ENCODE data around the gene HOXC5.

Gene HOXC5

GRCh38 chr12:54025499-54026405 is 7.1 kb upstream of the HOXC5 start:
- Histone ChIP-seq H2AFZ (ENCODE audit: low read depth, low read length) (no peak overlapping the region), H3K9me3 (ENCODE audit: low read length) (no peaks in the 10 kb centered on the region), H3K27me3 (ENCODE audit: insufficient read depth, low read length) (peaks cover 96% of the 10 kb centered on the region), H3K4me1 (ENCODE audit: insufficient read depth, low read length) (no peaks in the 10 kb centered on the region), H3K4me3 (ENCODE audit: low read length) (no peak overlapping the region), H3K36me3 (ENCODE audit: insufficient read depth, low read length) (no peaks in the 10 kb centered on the region)

- no peaks in the 10 kb centered on the region for H3K4me1 ChIP-seq (ENCODE audit: insufficient read depth, low read length)
- H2AFZ ChIP-seq (ENCODE audit: low read depth, low read length), result no peak overlapping the region
- peaks cover 96% of the 10 kb centered on the region for H3K27me3 ChIP-seq (ENCODE audit: insufficient read depth, low read length)
- no peaks in the 10 kb centered on the region for H3K36me3 ChIP-seq (ENCODE audit: insufficient read depth, low read length)
- no peak overlapping the region for H3K4me3 ChIP-seq (ENCODE audit: low read length)
- H3K9me3 ChIP-seq (ENCODE audit: low read length), result no peaks in the 10 kb centered on the region
These were observed 6.0 kb upstream of the HOXC5 start for GRCh38 chr12:54026640-54027441.

DNA sequence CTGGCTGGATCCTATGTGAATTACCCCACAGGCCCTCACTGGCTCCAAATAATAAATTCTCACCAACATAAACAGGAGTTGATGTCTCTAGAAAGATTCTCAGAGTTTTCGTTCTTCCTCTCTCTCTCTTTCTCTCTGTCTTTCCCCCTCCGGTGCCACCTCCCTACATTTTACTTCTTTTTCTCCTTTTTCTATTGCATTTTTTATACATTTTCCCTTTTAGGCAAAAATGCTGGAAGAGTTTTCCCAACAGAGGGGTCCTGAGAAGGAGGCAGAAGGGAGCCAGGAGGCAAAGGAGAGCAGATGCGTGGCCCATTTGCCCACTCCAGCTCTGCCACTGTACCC is 5.4 kb upstream of the HOXC5 start:
- Histone ChIP-seq H3K4me1 (ENCODE audit: insufficient read depth, low read length) (no peaks in the 10 kb centered on the region), H3K36me3 (ENCODE audit: insufficient read depth, low read length) (no peaks in the 10 kb centered on the region), H2AFZ (ENCODE audit: low read depth, low read length) (no peak overlapping the region), H3K4me3 (ENCODE audit: low read length) (no peak overlapping the region), H3K27me3 (ENCODE audit: insufficient read depth, low read length) (peaks cover 96% of the 10 kb centered on the region), H3K9me3 (ENCODE audit: low read length) (no peaks in the 10 kb centered on the region)

GRCh38 chr12:54028314-54029201 is 4.3 kb upstream of the HOXC5 start, which contains the start of gene HOXC6:
HOXC6 (plus strand) TSS chr12:54028440; CDS start chr12:54028522, 82 bp downstream.
- Histone ChIP-seq H3K4me1 (ENCODE audit: insufficient read depth, low read length) (no peaks in the 10 kb centered on the region), H3K4me3 (ENCODE audit: low read length) (no peak within 1 kb of the TSS), H3K9me3 (ENCODE audit: low read length) (peaks cover 2% of the 10 kb centered on the region), H3K36me3 (ENCODE audit: insufficient read depth, low read length) (no peaks in the 10 kb centered on the region), H3K27me3 (ENCODE audit: insufficient read depth, low read length) (peaks cover 96% of the 10 kb centered on the region), H2AFZ (ENCODE audit: low read depth, low read length) (no peak within 1 kb of the TSS)

DNA sequence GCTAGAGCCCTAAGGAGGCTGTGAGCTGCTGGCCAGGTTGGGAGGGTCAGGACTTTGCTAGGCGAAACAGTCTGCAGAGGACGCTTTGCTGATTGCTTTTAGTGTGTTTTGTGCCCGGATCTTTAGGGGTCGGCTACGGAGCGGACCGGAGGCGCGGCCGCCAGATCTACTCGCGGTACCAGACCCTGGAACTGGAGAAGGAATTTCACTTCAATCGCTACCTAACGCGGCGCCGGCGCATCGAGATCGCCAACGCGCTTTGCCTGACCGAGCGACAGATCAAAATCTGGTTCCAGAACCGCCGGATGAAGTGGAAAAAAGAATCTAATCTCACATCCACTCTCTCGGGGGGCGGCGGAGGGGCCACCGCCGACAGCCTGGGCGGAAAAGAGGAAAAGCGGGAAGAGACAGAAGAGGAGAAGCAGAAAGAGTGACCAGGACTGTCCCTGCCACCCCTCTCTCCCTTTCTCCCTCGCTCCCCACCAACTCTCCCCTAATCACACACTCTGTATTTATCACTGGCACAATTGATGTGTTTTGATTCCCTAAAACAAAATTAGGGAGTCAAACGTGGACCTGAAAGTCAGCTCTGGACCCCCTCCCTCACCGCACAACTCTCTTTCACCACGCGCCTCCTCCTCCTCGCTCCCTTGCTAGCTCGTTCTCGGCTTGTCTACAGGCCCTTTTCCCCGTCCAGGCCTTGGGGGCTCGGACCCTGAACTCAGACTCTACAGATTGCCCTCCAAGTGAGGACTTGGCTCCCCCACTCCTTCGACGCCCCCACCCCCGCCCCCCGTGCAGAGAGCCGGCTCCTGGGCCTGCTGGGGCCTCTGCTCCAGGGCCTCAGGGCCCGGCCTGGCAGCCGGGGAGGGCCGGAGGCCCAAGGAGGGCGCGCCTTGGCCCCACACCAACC is 3.1 kb upstream of the HOXC5 start:
- Histone ChIP-seq H3K9me3 (ENCODE audit: low read length) (peaks cover 2% of the 10 kb centered on the region), H3K27me3 (ENCODE audit: insufficient read depth, low read length) (peaks cover 93% of the 10 kb centered on the region), H3K36me3 (ENCODE audit: insufficient read depth, low read length) (no peaks in the 10 kb centered on the region), H3K4me1 (ENCODE audit: insufficient read depth, low read length) (no peaks in the 10 kb centered on the region), H3K4me3 (ENCODE audit: low read length) (no peak overlapping the region), H2AFZ (ENCODE audit: low read depth, low read length) (no peak overlapping the region)

DNA sequence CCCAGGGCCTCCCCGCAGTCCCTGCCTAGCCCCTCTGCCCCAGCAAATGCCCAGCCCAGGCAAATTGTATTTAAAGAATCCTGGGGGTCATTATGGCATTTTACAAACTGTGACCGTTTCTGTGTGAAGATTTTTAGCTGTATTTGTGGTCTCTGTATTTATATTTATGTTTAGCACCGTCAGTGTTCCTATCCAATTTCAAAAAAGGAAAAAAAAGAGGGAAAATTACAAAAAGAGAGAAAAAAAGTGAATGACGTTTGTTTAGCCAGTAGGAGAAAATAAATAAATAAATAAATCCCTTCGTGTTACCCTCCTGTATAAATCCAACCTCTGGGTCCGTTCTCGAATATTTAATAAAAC is 2.4 kb upstream of the HOXC5 start:
- Histone ChIP-seq H3K4me3 (ENCODE audit: low read length) (no peak overlapping the region), H3K27me3 (ENCODE audit: insufficient read depth, low read length) (peaks cover 94% of the 10 kb centered on the region), H3K4me1 (ENCODE audit: insufficient read depth, low read length) (no peaks in the 10 kb centered on the region), H3K36me3 (ENCODE audit: insufficient read depth, low read length) (no peaks in the 10 kb centered on the region), H2AFZ (ENCODE audit: low read depth, low read length) (no peak overlapping the region), H3K9me3 (ENCODE audit: low read length) (peaks cover 2% of the 10 kb centered on the region)

GRCh38 chr12:54030889-54031471 is 1.9 kb upstream of the HOXC5 start:
- peaks cover 94% of the 10 kb centered on the region for H3K27me3 ChIP-seq (ENCODE audit: insufficient read depth, low read length)
- no peak overlapping the region for H2AFZ ChIP-seq (ENCODE audit: low read depth, low read length)
- H3K4me1 ChIP-seq (ENCODE audit: insufficient read depth, low read length), result no peaks in the 10 kb centered on the region
- H3K36me3 ChIP-seq (ENCODE audit: insufficient read depth, low read length), result no peaks in the 10 kb centered on the region
- peaks cover 2% of the 10 kb centered on the region for H3K9me3 ChIP-seq (ENCODE audit: low read length)
- no peak overlapping the region for H3K4me3 ChIP-seq (ENCODE audit: low read length)

- peaks cover 2% of the 10 kb centered on the region for H3K9me3 ChIP-seq (ENCODE audit: low read length)
- no peaks in the 10 kb centered on the region for H3K36me3 ChIP-seq (ENCODE audit: insufficient read depth, low read length)
- H3K4me1 ChIP-seq (ENCODE audit: insufficient read depth, low read length), result no peaks in the 10 kb centered on the region
- no peak overlapping the region for H3K4me3 ChIP-seq (ENCODE audit: low read length)
- peaks cover 94% of the 10 kb centered on the region for H3K27me3 ChIP-seq (ENCODE audit: insufficient read depth, low read length)
- no peak overlapping the region for H2AFZ ChIP-seq (ENCODE audit: low read depth, low read length)
These were observed 1.4 kb upstream of the HOXC5 start for GRCh38 chr12:54031480-54031879.

- Histone ChIP-seq H3K4me1 (ENCODE audit: insufficient read depth, low read length) (no peaks in the 10 kb centered on the region), H2AFZ (ENCODE audit: low read depth, low read length) (no peak overlapping the region), H3K36me3 (ENCODE audit: insufficient read depth, low read length) (no peaks in the 10 kb centered on the region), H3K4me3 (ENCODE audit: low read length) (no peak overlapping the region), H3K9me3 (ENCODE audit: low read length) (peaks cover 2% of the 10 kb centered on the region), H3K27me3 (ENCODE audit: insufficient read depth, low read length) (peaks cover 95% of the 10 kb centered on the region)
These were observed 697 bp upstream of the HOXC5 start for GRCh38 chr12:54032086-54032619.

DNA sequence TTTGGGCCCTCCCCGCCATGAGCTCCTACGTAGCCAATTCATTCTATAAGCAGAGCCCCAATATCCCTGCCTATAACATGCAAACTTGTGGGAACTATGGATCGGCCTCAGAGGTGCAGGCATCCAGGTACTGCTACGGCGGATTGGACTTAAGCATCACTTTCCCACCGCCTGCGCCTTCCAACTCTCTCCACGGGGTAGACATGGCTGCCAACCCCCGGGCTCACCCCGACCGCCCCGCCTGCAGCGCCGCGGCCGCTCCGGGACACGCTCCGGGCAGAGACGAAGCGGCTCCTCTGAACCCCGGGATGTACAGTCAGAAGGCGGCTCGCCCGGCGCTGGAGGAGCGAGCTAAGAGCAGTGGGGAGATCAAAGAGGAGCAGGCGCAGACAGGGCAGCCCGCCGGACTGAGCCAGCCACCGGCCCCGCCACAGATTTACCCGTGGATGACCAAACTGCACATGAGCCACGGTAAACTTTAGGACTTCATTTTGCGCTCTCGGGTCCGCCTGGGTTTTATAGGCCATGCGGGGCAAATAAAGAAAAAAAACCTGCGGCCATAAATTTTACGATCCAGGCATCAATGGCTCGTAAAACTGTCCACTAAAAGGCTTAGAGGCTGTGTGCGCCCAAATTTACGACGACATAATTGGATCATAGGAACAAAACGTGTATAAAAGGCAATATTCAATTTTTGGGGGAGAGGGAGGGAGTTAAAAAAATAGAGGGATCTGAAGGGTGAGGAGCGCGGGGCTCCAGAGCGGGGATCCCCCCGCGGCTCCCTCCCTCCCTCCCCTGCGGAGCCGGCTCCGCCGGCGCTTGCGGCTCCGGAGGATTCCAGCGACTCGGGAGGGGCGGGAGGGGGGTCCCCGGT is 493 bp downstream of the HOXC5 start:
- H3K36me3 ChIP-seq (ENCODE audit: insufficient read depth, low read length), result no peaks in the 10 kb centered on the region
- H2AFZ ChIP-seq (ENCODE audit: low read depth, low read length), result no peak overlapping the region
- H3K27me3 ChIP-seq (ENCODE audit: insufficient read depth, low read length), result peaks cover 95% of the 10 kb centered on the region
- no peaks in the 10 kb centered on the region for H3K4me1 ChIP-seq (ENCODE audit: insufficient read depth, low read length)
- H3K9me3 ChIP-seq (ENCODE audit: low read length), result peaks cover 2% of the 10 kb centered on the region
- H3K4me3 ChIP-seq (ENCODE audit: low read length), result no peak overlapping the region
